ENCODE measurements around the gene NAA35.

Gene NAA35

GRCh38 chr9:86034863-86035734 is 94.2 kb downstream of the NAA35 start:
- peak; percentile 89 for ATAC-seq
- TF ChIP-seq TSHZ2 (CRISPR knock-in tag; IDR thresholded peaks at IDR 0.05) (no peak), BACH2 (CRISPR knock-in tag; IDR thresholded peaks at IDR 0.05; ENCODE audit: borderline replicate concordance) (no peak), ESRRG (CRISPR knock-in tag; IDR thresholded peaks at IDR 0.05) (no peak), OSR1 (CRISPR knock-in tag; IDR thresholded peaks at IDR 0.05) (no peak), SNAI2 (CRISPR knock-in tag; IDR thresholded peaks at IDR 0.05) (no peak), ZNF70 (CRISPR knock-in tag; IDR thresholded peaks at IDR 0.05) (no peak), TOX (CRISPR knock-in tag; IDR thresholded peaks at IDR 0.05; ENCODE audit: borderline replicate concordance) (no peak)

GRCh38 chr9:86035827-86036440 is 95.0 kb downstream of the NAA35 start:
- TF ChIP-seq CSDC2 (CRISPR knock-in tag; IDR thresholded peaks at IDR 0.05) (no peak), TOX (CRISPR knock-in tag; IDR thresholded peaks at IDR 0.05; ENCODE audit: borderline replicate concordance) (no peak), TCF4 (CRISPR knock-in tag; IDR thresholded peaks at IDR 0.05; ENCODE audit: borderline replicate concordance) (no peak), TSHZ2 (CRISPR knock-in tag; IDR thresholded peaks at IDR 0.05) (no peak), PPARA (CRISPR knock-in tag; IDR thresholded peaks at IDR 0.05; ENCODE audit: borderline replicate concordance) (no peak), ZNF70 (CRISPR knock-in tag; IDR thresholded peaks at IDR 0.05) (no peak), SNAI2 (CRISPR knock-in tag; IDR thresholded peaks at IDR 0.05) (no peak), ZFP30 (CRISPR knock-in tag; IDR thresholded peaks at IDR 0.05) (no peak), POU6F1 (CRISPR knock-in tag; IDR thresholded peaks at IDR 0.05; ENCODE audit: borderline replicate concordance, low read depth) (no peak), RARB (CRISPR knock-in tag; IDR thresholded peaks at IDR 0.05) (no peak), PATZ1 (CRISPR knock-in tag; IDR thresholded peaks at IDR 0.05; ENCODE audit: borderline replicate concordance) (no peak), ESRRG (CRISPR knock-in tag; IDR thresholded peaks at IDR 0.05) (no peak), ZNF8 (CRISPR knock-in tag; IDR thresholded peaks at IDR 0.05) (no peak), OSR1 (CRISPR knock-in tag; IDR thresholded peaks at IDR 0.05) (no peak), ZC3H10 (CRISPR knock-in tag; IDR thresholded peaks at IDR 0.05) (no peak)
- no peak for ATAC-seq

GRCh38 chr9:86036555-86036954 is 95.6 kb downstream of the NAA35 start:
- TF ChIP-seq SNAI2 (CRISPR knock-in tag; IDR thresholded peaks at IDR 0.05) = no peak
- TF ChIP-seq OSR1 (CRISPR knock-in tag; IDR thresholded peaks at IDR 0.05) = no peak
- ATAC-seq = no peak
